ENCODE results near the gene BCAS3.
"Not testable (repeated sequence)": the region's sequence is repeated elsewhere in the genome, so short reads cannot be mapped to it uniquely, and the experiment has no call there.

Gene BCAS3

DNA sequence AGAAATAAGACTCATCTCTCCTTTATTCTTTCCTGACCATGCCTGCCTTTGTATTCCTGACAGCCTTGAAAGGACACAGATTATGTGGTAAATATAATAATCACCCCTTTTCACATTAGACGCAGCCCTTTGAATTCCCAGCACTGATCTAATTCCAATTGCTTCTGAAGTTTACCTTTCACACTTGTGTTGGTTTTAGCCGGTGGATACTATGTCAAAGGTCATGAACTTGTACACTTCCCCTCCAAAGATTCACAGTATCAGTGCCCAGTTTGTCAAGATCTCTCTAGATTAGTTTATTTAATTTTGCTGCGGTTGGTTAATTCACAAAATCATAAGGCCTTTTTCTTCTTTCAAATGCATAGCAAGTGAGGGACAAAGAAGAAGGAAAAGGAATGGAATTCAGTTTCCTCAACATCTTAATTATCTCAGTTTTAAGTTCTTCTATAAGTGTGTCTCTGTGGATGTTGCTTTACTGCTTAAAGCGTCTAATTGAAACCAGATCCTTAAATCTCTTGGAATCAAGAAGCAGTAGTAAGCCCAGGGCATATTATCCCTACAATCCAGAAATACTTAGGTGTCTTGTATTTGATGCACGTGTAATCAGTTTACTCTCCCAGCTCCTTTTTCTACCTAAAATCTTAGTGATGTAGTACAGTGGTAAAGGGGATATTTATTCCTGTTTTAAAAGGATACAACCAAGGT, 547.7 kb downstream of the BCAS3 start:
- DNase-seq (ENCODE audit: low read depth): no peak

DNA sequence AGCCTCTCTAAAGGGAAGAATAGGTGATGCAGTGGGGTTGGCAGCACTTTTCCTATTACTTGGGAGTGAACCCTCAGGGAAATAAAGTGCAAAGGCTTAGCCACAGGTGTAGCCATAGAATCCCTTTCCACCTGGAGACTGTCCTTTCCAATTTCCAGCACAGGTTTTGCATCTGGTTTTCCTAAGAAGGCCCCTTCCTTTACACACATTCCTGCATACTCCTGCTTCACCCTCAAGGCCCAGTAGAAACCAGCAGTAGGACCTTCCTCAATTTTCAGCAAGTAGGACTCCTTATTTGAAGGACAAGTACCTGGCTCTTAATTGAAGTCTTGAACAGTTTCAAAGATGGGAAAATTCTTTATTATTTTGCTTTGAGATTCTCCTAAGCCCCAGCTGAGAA, 550.2 kb downstream of the BCAS3 start:
- DNase-seq (ENCODE audit: low read depth): no peak

DNA sequence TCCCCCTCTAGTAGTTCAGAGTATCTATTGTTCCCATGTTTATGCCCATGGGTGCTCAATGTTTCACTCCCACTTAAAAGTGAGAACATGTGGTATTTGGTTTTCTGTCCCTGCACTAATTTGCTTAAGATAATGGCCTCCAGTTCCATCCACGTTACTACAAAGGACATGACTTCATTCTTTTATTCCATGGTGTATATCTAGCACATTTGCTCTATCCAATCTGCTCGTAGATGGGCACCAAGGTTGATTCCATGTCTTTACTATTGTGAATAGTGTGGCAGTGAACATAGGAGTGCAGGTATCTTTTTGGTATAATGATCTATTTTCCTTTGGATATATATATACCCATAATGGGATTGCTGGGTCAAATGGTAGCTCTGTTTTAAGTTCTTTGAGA, 552.8 kb downstream of the BCAS3 start:
- no peak for DNase-seq (ENCODE audit: low read depth)

DNA sequence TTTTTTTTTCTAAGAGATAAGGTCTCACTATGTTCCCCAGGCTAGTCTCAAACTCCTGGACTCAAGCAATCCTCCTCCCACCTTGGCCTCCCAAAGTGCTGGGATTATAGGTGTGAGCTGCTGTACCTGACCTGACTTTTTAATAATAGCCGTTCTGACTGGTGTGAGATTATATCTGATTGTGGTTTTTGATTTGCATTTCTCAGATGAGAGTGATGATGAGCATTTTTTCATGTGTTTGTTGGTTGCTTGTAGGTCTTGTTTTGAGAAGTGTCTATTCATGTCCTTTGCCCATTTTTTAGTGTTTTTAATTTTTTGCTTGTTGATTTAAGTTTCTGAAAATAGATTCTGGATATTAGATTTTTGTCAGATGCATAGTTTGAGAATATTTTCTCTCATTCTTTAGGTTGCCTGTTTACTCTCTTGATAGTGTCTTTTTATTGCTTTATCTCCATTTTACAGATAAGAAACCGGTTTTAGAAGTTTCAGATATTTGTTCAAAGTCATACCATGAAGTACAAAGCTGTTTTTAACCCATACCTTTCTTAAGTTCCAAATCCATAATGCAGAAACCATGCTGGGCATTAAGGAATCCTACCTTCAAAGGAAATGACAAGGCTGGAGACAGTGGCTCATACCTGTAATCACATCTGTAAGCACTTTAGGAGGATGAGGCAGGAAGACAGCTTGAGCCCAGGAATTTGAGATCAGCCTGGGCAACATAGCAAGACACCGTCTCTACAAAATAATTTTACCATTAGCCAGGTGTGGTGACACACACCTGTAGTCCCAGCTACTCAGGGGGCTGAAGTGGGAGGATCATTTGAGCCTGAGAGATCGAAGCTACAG, 553.5 kb downstream of the BCAS3 start:
- no peak for DNase-seq (ENCODE audit: low read depth)

DNA sequence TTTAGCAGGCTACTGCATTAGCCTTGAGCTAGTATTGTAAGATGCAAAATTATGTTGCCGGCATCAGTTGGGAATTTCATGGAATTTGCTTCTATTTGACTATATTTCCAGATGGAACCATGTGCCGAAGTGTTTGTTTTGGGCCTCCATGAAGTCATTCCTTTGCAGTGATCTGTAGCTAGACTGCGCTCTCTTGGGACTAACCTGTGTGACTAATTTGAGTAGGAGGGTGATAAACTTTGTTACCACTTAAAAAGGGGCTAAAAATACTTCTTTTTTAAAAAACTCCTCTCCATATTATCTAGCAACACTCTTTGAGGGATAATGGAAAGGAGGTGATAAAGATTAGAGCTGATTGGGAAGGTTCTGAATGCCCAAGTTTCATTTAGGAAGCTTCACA, 555.2 kb downstream of the BCAS3 start:
- no peak for DNase-seq (ENCODE audit: low read depth)

DNA sequence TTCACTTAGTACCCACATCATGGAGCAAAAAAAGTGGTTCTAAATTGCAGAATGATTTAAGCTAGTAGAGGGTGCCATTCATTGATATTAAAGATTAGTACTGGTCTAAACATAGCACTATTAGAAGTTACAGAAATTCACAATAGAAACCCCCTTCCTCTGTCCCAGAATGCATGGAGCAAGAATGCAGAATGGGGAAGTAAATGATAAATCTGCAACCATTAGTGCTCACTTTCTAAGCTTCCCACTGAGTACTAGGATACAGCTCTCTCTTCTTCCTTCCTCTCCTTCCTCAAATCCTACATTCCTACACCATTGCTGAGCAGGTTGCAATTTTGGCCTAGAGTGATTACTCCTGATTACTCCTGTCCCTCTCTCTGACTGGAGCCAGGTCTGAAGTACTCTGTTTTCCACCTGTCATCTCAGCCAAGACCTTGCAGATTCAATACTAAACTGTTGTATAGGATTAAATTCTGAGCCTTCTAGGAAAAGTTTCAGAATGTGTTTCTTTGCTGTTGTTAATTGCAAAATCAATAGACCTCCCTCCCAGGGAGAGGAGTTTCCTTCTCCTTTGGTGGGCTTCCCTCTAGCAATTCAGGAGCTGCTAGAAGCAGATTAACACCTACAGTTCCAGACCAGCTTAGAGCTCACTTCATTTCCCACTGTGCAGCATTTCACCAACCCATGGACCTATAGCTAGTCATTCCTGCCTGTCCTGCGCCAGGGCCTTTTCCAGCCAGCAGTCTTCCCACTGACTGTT, 556.5 kb downstream of the BCAS3 start:
- no peak for DNase-seq (ENCODE audit: low read depth)

DNA sequence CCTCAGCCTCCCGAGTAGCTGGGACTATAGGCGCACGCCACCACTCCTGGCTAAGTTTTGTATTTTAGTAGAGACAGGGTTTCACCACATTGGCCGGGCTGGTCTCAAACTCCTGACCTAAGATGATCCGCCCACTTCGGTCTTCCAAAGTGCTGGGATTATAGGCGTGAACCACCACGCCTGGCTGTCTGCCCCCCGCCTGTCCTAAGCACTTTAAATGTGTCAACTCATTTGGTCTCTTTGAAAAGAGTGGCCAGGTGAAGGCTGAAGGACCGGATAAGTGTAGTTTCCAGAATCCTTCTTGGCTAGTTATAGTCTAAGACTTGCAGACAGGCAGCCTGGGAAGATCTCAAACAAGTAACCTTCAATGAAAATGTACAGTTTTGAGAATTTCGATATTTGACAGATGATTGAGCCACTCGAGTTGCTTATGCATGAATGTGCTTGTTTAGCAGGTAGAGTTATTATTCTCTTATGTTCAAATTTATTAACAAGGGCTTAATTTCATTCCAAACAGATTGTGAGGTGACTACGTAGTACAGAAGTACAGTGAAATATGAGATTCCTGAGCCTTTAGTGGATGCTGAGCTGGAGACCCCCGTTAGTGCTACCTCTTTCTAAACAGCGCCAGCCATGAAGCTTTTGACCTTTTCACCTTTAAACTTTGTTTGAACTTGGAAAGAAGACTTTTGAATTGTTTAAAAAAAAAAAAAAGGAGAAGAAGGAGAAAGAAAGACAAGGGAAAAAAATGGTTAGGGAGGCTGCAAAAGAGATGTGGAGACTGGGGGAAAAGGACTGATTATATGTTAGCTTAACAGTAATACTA, 557.6 kb downstream of the BCAS3 start:
- no peak for DNase-seq (ENCODE audit: low read depth)

DNA sequence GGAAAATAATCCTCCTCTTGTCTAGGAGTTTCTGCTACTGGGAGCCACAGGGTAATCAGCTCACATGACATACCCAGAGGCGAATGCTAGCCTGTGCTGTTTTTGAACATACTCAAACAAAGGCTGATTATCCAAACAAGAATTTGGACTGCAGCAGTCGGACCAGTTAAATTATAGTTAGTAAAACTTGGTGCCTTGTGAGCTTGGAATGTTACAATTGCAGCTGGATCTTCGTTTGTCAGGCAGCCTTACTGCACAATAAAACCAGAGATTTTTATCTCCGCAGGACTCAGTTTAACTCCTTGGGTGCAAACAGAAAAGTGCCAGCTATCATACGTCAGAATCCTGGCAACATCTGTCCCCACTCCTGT, 558.2 kb downstream of the BCAS3 start:
- DNase-seq (ENCODE audit: low read depth): no peak

DNA sequence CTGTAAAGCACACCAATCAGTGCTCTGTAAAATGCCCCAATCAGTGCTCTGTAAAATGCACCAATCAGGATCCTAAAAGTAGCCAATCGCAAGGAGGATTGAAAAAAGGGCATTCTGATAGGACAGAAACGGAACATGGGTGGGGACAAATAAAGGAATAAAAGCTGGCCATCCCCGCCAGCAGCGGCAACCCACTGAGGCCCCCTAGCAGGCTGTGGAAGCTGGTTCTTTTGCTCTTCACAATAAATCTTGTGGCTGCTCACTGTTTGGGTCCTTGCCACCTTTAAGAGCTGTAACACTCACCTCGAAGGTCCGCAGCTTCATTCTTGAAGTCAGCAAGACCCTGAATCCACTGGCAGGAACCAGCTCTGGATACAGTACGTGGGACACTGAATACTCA, 559.6 kb downstream of the BCAS3 start:
- no peak for DNase-seq (ENCODE audit: low read depth)

DNA sequence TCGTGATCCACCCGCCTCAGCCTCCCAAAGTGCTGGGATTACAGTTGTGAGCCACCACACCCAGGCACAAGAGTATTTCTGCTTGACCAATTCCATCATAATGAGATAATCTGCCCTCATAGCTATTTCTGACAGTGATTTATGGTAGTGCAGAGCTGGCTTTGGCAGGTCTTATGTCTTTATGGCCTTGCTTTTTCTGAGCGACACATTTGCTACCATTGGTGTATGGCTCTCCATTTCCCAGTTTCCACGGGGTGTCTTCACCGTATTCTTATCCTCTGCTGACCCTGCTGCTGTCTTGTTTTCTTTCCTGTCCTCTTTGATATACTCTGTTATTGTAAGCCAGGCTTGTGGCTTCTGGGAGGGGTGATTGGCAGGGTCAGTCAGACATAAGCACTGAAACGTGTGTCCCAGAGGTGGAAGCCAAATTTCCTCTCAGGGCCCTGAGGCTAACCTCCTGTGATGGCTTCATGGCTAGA, 560.8 kb downstream of the BCAS3 start:
- DNase-seq (ENCODE audit: low read depth): no peak

DNA sequence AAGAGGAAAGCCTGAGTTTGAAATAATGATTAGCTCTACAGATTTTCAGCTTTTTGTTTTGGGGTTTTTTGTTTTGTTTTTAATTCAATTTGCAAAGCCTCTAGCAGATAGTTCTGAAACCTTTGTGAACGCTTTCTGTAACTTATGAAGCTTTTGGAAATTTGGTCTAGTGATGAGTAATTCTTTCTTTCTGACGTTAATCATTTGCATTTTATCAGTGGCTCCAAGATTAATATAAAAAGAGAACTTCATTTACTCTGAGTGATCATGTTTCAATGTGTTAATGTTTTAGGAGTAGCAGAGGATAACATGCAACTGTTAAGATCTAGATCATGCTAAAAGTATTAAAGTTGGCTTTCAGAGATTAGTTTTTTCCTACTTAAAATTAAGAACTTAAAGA, 561.7 kb downstream of the BCAS3 start:
- no peak for DNase-seq (ENCODE audit: low read depth)

DNA sequence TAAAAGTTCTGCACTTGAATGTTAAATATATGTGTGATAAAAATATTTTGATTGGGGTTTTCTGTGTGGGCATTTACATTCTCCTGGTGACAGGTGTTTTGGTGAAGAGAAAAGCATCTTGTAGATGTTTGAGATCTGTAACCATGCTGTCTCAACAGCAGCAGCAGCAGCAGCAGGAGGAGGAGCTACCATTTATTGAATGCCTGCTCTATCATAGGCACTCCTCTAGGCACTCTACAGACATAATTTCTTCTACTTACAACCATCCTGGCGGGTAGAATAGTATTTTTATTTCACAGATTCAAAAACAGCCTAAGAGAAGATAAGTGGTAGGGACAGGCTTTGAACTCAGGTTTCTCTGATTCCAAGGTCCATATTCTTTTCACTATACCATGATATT, 562.3 kb downstream of the BCAS3 start:
- no peak for DNase-seq (ENCODE audit: low read depth)

DNA sequence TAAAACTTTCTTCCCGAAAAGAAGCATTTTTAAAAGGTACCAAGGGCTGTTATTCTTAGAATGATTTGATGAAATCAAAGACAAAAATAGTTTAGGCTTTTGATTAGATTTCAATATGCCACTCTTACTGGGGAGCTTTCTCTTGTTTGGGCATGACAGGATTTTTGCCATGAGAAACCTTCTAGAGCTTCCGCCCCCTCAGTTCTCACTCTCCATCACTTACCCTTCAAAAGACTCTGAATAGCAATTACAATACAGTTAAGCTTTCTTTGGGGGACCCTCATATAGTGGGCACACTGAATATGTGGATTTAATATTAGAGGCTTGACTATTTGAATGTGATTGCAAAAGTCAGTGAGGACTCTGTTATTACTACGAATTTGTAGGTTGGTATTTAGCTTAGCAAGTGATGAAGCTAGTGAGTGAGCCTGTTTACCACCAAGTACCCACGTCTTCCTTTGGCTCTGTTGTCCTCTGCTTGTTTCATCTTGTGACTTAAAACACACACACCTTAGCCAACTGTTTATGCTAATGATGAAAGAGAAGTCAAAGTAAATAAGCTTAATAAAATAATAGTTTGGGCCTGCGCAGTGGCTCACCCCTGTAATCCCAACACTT, 563.3 kb downstream of the BCAS3 start:
- no peak for DNase-seq (ENCODE audit: low read depth)

DNA sequence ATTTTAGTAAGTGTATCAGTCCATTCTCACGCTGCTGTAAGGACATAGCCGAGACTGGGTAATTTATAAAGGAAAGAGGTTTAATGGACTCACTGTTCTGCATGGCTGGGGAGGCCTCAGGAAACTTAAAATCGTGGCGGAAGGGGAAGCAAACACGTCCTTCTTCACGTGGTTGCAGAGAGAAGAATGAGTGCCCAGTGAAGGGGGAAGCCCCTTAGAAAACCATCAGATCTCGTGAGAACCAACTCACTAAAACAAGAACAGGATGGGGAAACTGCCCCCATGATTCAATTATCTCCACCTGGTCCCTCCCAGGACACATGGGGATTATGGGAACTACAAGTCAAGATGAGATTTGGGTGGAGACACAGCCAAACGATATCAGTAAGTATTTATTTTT, 567.3 kb downstream of the BCAS3 start:
- DNase-seq (ENCODE audit: low read depth): not testable (repeated sequence)

DNA sequence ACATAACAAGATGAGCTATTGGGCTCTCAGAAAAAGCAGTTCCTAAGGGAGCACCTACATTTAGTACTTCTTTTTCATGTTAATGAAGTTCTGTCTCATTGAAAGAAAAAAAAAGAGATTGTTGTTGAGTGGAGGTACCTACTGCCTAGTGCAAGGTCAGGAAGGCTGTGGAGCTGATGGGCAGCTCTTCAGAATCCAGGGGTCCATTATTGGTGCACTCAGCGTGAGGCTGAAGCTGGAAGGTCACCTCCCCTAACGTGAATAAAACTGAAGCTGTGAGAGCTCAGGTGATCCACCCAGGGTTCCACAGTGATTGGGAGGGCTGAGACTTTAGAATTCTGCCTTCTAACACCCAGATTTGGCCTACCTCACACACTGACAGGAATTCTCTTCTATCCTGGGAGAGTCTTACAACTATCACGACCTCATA, 568.1 kb downstream of the BCAS3 start:
- DNase-seq (ENCODE audit: low read depth): no peak

DNA sequence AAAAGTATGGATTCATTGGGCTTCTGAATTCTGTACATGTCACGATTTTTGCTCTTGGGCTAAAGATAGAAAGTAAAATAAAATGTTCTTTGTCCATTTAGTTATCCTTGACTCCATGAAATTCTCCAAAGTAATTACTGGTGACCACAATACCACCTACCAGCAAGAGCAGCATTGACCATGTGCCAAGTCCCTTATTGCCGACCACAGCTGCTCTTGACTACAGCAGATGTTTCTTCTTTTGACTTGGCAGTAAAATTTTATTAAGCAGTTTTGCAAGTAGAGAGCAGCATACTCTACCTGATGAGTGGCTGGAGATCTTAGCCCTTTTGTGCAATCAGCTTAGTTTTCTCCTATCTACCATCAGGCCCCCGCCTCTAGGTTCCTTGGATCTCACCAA, 569.8 kb downstream of the BCAS3 start:
- no peak for DNase-seq (ENCODE audit: low read depth)

DNA sequence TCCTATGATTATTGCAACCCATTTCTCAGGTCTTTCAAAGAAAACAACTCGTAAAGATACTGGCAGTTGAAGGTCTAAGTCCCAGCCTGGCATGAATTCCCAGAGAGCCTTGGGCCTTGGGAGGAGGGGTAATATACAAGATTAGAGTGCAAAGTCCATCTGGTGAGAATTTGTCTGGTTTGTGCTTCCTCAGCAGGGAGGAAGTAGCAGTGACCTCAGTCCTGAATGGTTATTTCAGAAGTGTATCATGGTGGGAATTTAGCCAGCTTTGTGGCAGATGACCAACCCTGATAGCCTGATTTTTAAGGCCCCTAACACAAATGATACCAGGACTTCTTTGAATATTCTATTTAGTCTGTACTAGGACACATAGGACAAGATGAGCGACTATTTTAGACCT, 570.7 kb downstream of the BCAS3 start:
- no peak for DNase-seq (ENCODE audit: low read depth)

DNA sequence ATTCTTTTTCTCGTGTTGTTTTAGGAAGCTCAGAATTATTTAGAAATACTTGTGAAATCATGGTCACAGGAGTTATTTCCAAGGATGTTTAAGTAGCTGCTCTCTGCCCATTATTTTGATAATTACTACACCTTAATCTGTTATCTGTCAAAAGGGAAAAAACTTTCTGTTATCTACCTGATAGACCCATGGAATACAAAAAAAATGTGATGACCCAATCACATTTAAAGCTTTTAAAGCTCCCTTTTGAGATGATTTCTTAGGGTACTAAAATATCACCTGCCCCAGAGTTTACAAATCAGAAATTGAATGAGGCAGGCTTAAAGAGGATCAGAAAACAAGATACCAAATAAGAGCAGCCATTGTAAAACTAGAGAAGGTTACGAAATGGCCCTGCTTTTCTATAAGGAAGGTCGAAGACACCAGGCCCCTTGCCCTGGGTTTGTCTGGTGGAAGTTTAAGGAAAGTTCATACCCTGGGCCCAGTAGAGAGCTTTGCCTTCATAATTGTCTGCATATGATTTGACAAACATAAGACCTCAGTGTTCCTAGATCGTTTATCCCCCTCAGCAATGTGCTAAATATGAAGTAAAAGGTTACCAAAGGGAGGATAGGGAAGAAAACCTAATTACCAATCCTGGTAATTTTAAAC, 572.1 kb downstream of the BCAS3 start:
- no peak for DNase-seq (ENCODE audit: low read depth)

DNA sequence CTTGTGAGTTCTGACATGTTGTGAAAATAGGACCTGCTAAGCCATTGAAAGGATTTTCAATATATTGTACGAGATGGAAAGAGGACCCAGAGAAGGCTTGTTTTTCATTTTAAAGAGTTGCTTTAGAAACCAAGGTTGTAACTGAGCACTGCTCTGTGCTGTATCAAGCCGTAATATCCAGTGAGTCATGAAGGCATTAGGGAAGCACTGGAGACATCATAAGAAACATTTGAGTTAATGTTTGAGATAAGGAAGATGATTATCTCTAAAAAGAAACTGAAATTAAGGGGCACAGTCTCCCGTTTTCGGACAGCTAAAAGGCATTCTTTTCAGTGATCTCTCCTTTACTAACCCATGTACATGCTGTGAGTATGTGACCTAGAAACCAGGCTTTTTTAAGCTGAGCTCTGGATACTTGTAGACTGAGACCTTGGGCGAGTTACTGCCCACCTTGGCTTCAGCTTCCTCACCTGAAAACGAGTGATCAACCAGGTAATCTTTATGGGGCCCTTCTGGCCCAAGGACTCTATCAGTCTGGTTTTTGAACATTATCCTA, 572.8 kb downstream of the BCAS3 start:
- no peak for DNase-seq (ENCODE audit: low read depth)
